Mucosa of descending colon (tissue), 3 donors: ENCODE measurements around the gene HES7. TPM values are rescaled to one million over a fixed set of nuclear protein-coding genes. Genes with fewer than 3 reads are reported as not detected.

Source experiments
- ATAC-seq: fragments of 200-7000 bp; cut with Tn5 transposase; one replicate; pipeline ENCODE4 v1.9.1; 2020; ENCODE audit warnings: mild to moderate bottlenecking, moderate library complexity
- DNase-seq, 3 donors: peaks; one replicate each; pipeline ENCODE4 v3.0.0-alpha.2; 2020
- H3K36me3 ChIP-seq: fragments of 200-600 bp; one replicate; pipeline ENCODE4 v1.8.0; 2021; ENCODE audit warnings: low read depth, mild to moderate bottlenecking
- H3K4me1 ChIP-seq: fragments of 200-600 bp; one replicate; pipeline ENCODE4 v1.8.0; 2021; ENCODE audit warnings: low read depth, mild to moderate bottlenecking
- H3K4me3 ChIP-seq: fragments of 200-600 bp; one replicate; pipeline ENCODE4 v1.8.0; 2021; ENCODE audit warnings: mild to moderate bottlenecking
- H3K9me3 ChIP-seq: fragments of 200-600 bp; one replicate; pipeline ENCODE4 v1.8.0; 2021; ENCODE audit warnings: mild to moderate bottlenecking
- CTCF ChIP-seq: fragments of 200-600 bp; IDR thresholded peaks from one replicate; pipeline ENCODE4 v1.8.0; 2022; ENCODE audit warnings: antibody characterized with exemption, mild to moderate bottlenecking
- intact Hi-C, 2 donors: fragments of 100-400 bp; cut with DNase I in 1 of 2; cut with micrococcal nuclease in 1 of 2; formaldehyde crosslinking; loops; one replicate each; pipeline versions ENCODE4 v1.11.0 to v1.11.1; 2022; cut with DNase I, micrococcal nuclease
- microRNA-seq: library from miRNA; unstranded; fragments of <30 nt; microRNA quantifications from one replicate; pipeline ENCODE4, GENCODE V29; 2019
- total RNA-seq, 3 donors: library from RNA; stranded (reverse); fragmentation: NEBNext Ultra II Directional in 2 of 3; extraction: Animal tissue kit (Norgen Biotek cat#: 25700) in 2 of 3; gene quantifications; one replicate each; pipeline versions ENCODE4 v1.2.1 to v1.2.4, GENCODE V29; 2021 to 2023
- donor health status: DM: no; HTN: no; CAD: no; lungs with moderate emphysema.
- donor health status: DM: no; HTN: no; CAD: no.
- donor health status: DM: no; HTN: yes; CAD: no.

The HES7 gene
- total RNA-seq, 3 donors from 2014 or later: 0.28 TPM; not detected in 2

DNA sequence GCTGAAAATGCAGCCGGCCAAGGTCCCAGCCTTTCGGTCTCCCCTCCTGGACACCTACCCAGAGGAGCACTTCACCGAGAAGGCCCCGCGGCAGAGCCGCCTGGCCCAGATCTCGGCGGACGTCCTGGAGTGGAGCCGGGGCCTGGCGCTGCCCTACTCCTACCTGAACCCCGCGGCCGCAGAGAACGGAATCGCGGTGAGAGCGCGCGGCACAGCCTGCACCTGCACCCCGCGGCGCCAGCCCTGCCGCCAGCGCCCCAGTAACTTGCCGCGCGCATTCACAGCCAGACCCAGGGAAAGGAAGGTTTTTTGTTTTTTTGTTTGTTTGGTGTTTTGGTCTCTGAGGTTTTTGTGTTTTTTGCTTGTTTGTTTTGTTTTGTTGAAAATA, 51.6 kb downstream of the HES7 start:
- ATAC-seq (no peak), DNase-seq (no peak)
- TF ChIP-seq CTCF: no peak
- Histone ChIP-seq H3K36me3 (no peaks in the 10 kb centered on the region), H3K4me3 (no peak overlapping the region), H3K4me1 (peaks cover 36% of the 10 kb centered on the region), H3K9me3 (no peaks in the 10 kb centered on the region)
- intact Hi-C loops: no loop called here

DNA sequence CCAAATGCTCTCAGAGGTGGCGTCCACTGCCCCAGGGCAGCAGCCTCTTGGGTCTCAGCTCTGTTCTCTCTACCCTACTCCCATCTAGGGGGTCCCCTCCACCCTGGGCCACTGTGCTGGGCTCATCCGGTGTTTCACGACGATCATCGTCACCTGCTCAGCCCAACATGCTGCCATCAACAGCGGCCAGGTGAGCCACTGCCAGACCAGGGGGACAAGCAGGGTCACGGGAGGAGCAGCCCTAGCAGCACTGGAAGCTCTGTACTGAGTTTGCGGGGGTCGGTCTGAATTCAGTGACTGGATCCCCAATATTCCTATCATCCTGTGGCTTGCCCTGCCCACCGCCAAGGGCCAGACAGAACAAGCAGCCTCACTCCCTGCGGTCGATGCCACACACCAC, 52.4 kb downstream of the HES7 start:
- Histone ChIP-seq H3K4me3 (no peak overlapping the region), H3K4me1 (peaks cover 36% of the 10 kb centered on the region), H3K36me3 (no peaks in the 10 kb centered on the region), H3K9me3 (no peaks in the 10 kb centered on the region)
- no peak for TF ChIP-seq CTCF
- intact Hi-C loops: no loop called here
- ATAC-seq (no peak), DNase-seq (no peak)

Small RNA genes lying within 50 kb of the gene (microRNA-seq; reads per million reads assigned to microRNA genes)
- gene MIR4314: not detected
- gene MIR6883: not detected

Other genes with a start within 250 kb of the HES7 start
- 100 to 1,000 TPM in 1 of 3 donors, 10 to 100 TPM in 2; 52.7 to 151 (median 56.5) TPM for gene CHD3, start 235.3 kb downstream of the HES7 start, total RNA-seq
- 1 to 10 TPM; 1.4 to 3.0 (median 2.4) TPM for gene RNF227, start 207.8 kb downstream of the HES7 start, total RNA-seq
- gene KCNAB3, start 194.2 kb downstream of the HES7 start, total RNA-seq: 1 to 10 TPM; 3.3 to 5.5 (median 3.9) TPM
- gene TRAPPC1, start 192.2 kb downstream of the HES7 start, total RNA-seq: 100 to 1,000 TPM in 2 of 3 donors, 10 to 100 TPM in 1; 86.2 to 116 (median 114) TPM
- gene CNTROB, start 191.9 kb downstream of the HES7 start, total RNA-seq: 10 to 100 TPM; 23.7 to 34.5 (median 31.4) TPM
- under 1 TPM in 1 of 3 donors, not detected in 2; 0.26 TPM for gene GUCY2D, start 121.5 kb downstream of the HES7 start, total RNA-seq
- 1 to 10 TPM in 2 of 3 donors, under 1 TPM in 1; 0.66 to 1.3 (median 1.1) TPM for gene ALOX15B, start 85.0 kb downstream of the HES7 start, total RNA-seq
- under 1 TPM; 0.25 to 0.65 (median 0.49) TPM for gene ALOX12B, start 36.4 kb downstream of the HES7 start, total RNA-seq
- gene ALOXE3, start 5.6 kb downstream of the HES7 start, total RNA-seq: not detected
- 100 to 1,000 TPM in 1 of 3 donors, 10 to 100 TPM in 2; 14.9 to 185 (median 84.0) TPM for gene PER1, start 28.3 kb upstream of the HES7 start, total RNA-seq
- 10 to 100 TPM; 56.4 to 77.2 (median 62.8) TPM for gene VAMP2, start 38.8 kb upstream of the HES7 start, total RNA-seq
- 10 to 100 TPM in 1 of 3 donors, 1 to 10 TPM in 2; 8.0 to 19.1 (median 9.6) TPM for gene TMEM107, start 52.3 kb upstream of the HES7 start, total RNA-seq
- 10 to 100 TPM; 10.5 to 11.4 (median 11.0) TPM for gene BORCS6, start 66.1 kb upstream of the HES7 start, total RNA-seq
- 10 to 100 TPM in 1 of 3 donors, 1 to 10 TPM in 2; 5.2 to 27.3 (median 5.7) TPM for gene AURKB, start 86.5 kb upstream of the HES7 start, total RNA-seq
- gene CTC1, start 124.0 kb upstream of the HES7 start, total RNA-seq: 10 to 100 TPM; 35.6 to 59.6 (median 57.7) TPM
- 10 to 100 TPM; 18.7 to 31.7 (median 30.1) TPM for gene PFAS, start 125.2 kb upstream of the HES7 start, total RNA-seq
- 10 to 100 TPM; 11.5 to 26.9 (median 15.5) TPM for gene RANGRF, start 164.6 kb upstream of the HES7 start, total RNA-seq
- gene SLC25A35, start 171.3 kb upstream of the HES7 start, total RNA-seq: 10 to 100 TPM in 1 of 3 donors, 1 to 10 TPM in 2; 8.4 to 10.3 (median 9.3) TPM
- 1 to 10 TPM; 2.1 to 3.0 (median 2.8) TPM for gene ARHGEF15, start 186.1 kb upstream of the HES7 start, total RNA-seq
- gene ODF4, start 215.7 kb upstream of the HES7 start, total RNA-seq: not detected